ENCODE data around the gene CHST3.

Gene CHST3

GRCh38 chr10:71995887-71996575, 31.8 kb downstream of the CHST3 start:
- DNase-seq, result no peak

- no peak for DNase-seq
Measured at GRCh38 chr10:71996592-71997371, 32.6 kb downstream of the CHST3 start.

- DNase-seq, result no peak
Measured at GRCh38 chr10:71998119-71998839, 34.1 kb downstream of the CHST3 start.

- DNase-seq, result no peak
Measured at GRCh38 chr10:71998840-71999194, 34.6 kb downstream of the CHST3 start.

GRCh38 chr10:71999360-72000072, 35.3 kb downstream of the CHST3 start:
- DNase-seq, result no peak

GRCh38 chr10:72000073-72001032, 36.2 kb downstream of the CHST3 start:
- no peak for DNase-seq

- DNase-seq, result no peak
Measured at GRCh38 chr10:72001033-72001395, 36.8 kb downstream of the CHST3 start.

- DNase-seq, result no peak
Measured at GRCh38 chr10:72002354-72003295, 38.4 kb downstream of the CHST3 start.

GRCh38 chr10:72006026-72006425, 41.8 kb downstream of the CHST3 start:
- DNase-seq, result no peak

GRCh38 chr10:72007246-72007892, 43.2 kb downstream of the CHST3 start:
- no peak for DNase-seq

- DNase-seq, result no peak
Measured at GRCh38 chr10:72008096-72008981, 44.1 kb downstream of the CHST3 start.

- DNase-seq, result no peak
Measured at GRCh38 chr10:72009051-72009424, 44.8 kb downstream of the CHST3 start.

- DNase-seq, result no peak
Measured at GRCh38 chr10:72009425-72010081, 45.4 kb downstream of the CHST3 start.

GRCh38 chr10:72010234-72010973, 46.2 kb downstream of the CHST3 start:
- DNase-seq, result no peak

- DNase-seq, result no peak
Measured at GRCh38 chr10:72011016-72011415, 46.8 kb downstream of the CHST3 start.

GRCh38 chr10:72011468-72011867, 47.3 kb downstream of the CHST3 start:
- DNase-seq, result no peak

GRCh38 chr10:72011976-72012512, 47.8 kb downstream of the CHST3 start:
- no peak for DNase-seq

- no peak for DNase-seq
Measured at GRCh38 chr10:72012796-72013195, 48.6 kb downstream of the CHST3 start.

All from activated CD4-positive, alpha-beta T cell treated with anti-CD3 and anti-CD28 coated beads, Interleukin-2, amount 50 U/mL, for 1 hour (primary cell).